Activated CD4-positive, alpha-beta T cell treated with anti-CD3 and anti-CD28 coated beads, Interleukin-2, amount 50 U/mL, for 24 hours (primary cell): ENCODE results near the gene DAND5.

Source experiments
- DNase-seq, 2 donors: peaks; one replicate each; pipeline ENCODE4 v3.0.0-alpha.2; 2020; ENCODE audit warnings: low read depth in 1 of 2, low spot score in 1 of 2

The DAND5 gene

GRCh38 chr19:13008926-13009787 is 39.8 kb downstream of the DAND5 start:
- no peak for DNase-seq

- no peak for DNase-seq
Observed at GRCh38 chr19:13010038-13010991, 40.9 kb downstream of the DAND5 start.

GRCh38 chr19:13010992-13011652 is 41.7 kb downstream of the DAND5 start:
- DNase-seq = no peak

- DNase-seq = no peak
Observed at GRCh38 chr19:13011653-13012389, 42.4 kb downstream of the DAND5 start.

GRCh38 chr19:13012390-13012689 is 43.0 kb downstream of the DAND5 start:
- no peak for DNase-seq

GRCh38 chr19:13012690-13013608 is 43.6 kb downstream of the DAND5 start:
- DNase-seq = peak in 1 of 2 donors; percentile 30

GRCh38 chr19:13013649-13014048 is 44.3 kb downstream of the DAND5 start:
- no peak for DNase-seq

GRCh38 chr19:13014101-13014920 is 44.9 kb downstream of the DAND5 start:
- DNase-seq = no peak

- no peak for DNase-seq
Observed at GRCh38 chr19:13014921-13015280, 45.5 kb downstream of the DAND5 start.

- no peak for DNase-seq
Observed at GRCh38 chr19:13015361-13016223, 46.2 kb downstream of the DAND5 start.

GRCh38 chr19:13016245-13016627 is 46.9 kb downstream of the DAND5 start:
- DNase-seq = no peak

- DNase-seq = no peak
Observed at GRCh38 chr19:13016628-13017305, 47.4 kb downstream of the DAND5 start.

- no peak for DNase-seq
Observed at GRCh38 chr19:13017306-13018034, 48.1 kb downstream of the DAND5 start.

- no peak for DNase-seq
Observed at GRCh38 chr19:13018035-13018914, 48.9 kb downstream of the DAND5 start.

- DNase-seq = no peak
Observed at GRCh38 chr19:13019332-13019731, 50.0 kb downstream of the DAND5 start.

GRCh38 chr19:13020002-13020414 is 50.6 kb downstream of the DAND5 start:
- DNase-seq = no peak
